GM12864 (cell line): ENCODE data around the gene SELPLG.

ENCODE experiments used
- DNase-seq: peaks from one replicate; pipeline ENCODE4 v3.0.0-alpha.2; 2011; ENCODE audit warnings: low read depth
- H3K4me3 ChIP-seq: 2 replicates; pipeline ENCODE4 v1.5.1; 2011; ENCODE audit warnings: mild to moderate bottlenecking, low read depth, low read length, control low read depth
- CTCF ChIP-seq: IDR thresholded peaks from 2 replicates; pipeline ENCODE4 v1.5.1; 2011; ENCODE audit warnings: low read depth, mild to moderate bottlenecking, moderate library complexity, low read length, control low read depth, inconsistent platforms; ENCODE audit errors: missing control alignments

SELPLG gene

GRCh38 chr12:108641446-108642268 is 8.0 kb upstream of the SELPLG start:
- TF ChIP-seq CTCF: no peak
- H3K4me3 ChIP-seq: no peak overlapping the region
- DNase-seq: no peak

GRCh38 chr12:108640802-108641445 is 7.2 kb upstream of the SELPLG start:
- no peak overlapping the region for H3K4me3 ChIP-seq
- no peak for TF ChIP-seq CTCF
- no peak for DNase-seq

GRCh38 chr12:108638997-108639822 is 5.5 kb upstream of the SELPLG start:
- TF ChIP-seq CTCF: no peak
- H3K4me3 ChIP-seq: no peak overlapping the region
- no peak for DNase-seq

- no peak overlapping the region for H3K4me3 ChIP-seq
- no peak for TF ChIP-seq CTCF
- DNase-seq: no peak
Observed at GRCh38 chr12:108638141-108638827, 4.6 kb upstream of the SELPLG start.

GRCh38 chr12:108637222-108637971 is 3.7 kb upstream of the SELPLG start:
- no peak for DNase-seq
- TF ChIP-seq CTCF: no peak
- H3K4me3 ChIP-seq: peak overlapping the region; percentile 15
